ENCODE data around the gene CST6. TPM values are rescaled to one million over a fixed set of nuclear protein-coding genes. Genes with fewer than 3 reads are reported as not detected.

Gene CST6
- total RNA-seq, 2 experiments from 2014 or later = not detected

DNA sequence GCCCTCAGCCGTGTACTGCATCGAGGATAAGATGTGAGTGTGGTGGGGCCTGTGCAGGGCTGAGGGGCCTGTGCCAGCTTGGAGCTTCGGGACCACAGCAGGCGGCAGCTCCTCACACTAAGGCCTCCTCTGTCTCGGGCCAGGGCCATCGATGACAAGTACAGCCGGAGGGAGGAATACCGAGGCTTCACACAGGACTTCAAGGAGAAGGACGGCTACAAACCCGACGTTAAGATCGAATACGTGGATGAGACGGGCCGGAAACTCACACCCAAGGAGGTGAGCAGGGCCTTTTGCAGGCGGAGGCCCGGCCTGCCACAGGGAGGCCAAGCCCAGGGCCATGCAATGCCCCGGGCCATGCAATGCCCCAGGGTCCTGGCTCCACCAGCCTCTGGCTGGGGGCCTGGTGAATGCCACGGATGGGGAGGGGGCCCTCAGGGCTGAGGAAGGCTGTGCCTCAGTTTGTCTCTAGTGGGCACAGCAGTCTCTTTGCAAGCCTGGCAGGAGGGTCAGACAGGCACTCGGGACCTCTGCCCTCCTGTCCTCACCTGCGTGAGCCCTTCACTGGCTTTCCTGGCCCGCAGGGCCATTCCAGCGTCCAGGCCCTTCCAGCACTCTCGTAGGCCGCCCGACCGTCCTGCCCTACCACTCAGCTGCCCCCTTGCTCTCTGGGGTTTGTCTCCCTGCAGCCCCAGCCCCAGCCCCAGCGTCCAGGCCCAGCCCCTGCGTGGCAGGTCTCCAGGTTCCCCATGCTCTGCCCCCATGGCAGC lies 34.0 kb upstream of the CST6 start:
- Mint-ChIP-seq H3K4me3 (no peak overlapping the region), H3K36me3 (ENCODE audit: low read depth) (peaks cover 42% of the 10 kb centered on the region), H3K27ac (no peak overlapping the region), H3K27me3 (ENCODE audit: low read depth) (no peaks in the 10 kb centered on the region), H3K9me3 (ENCODE audit: insufficient read depth) (no peaks in the 10 kb centered on the region), H3K4me1 (ENCODE audit: low read depth) (no peaks in the 10 kb centered on the region)
- POLR2A ChIA-PET = interaction anchor here (1.6 kb wide), 1 partner anchor 13 kb away, joined by 3 read pairs; no protein-coding TSS in a partner anchor
- ATAC-seq (no peak), DNase-seq (no peak)
- CTCF ChIA-PET = interaction anchor here (2.0 kb wide), 1 partner anchor 93 kb away, joined by 10 read pairs; no protein-coding TSS in a partner anchor

DNA sequence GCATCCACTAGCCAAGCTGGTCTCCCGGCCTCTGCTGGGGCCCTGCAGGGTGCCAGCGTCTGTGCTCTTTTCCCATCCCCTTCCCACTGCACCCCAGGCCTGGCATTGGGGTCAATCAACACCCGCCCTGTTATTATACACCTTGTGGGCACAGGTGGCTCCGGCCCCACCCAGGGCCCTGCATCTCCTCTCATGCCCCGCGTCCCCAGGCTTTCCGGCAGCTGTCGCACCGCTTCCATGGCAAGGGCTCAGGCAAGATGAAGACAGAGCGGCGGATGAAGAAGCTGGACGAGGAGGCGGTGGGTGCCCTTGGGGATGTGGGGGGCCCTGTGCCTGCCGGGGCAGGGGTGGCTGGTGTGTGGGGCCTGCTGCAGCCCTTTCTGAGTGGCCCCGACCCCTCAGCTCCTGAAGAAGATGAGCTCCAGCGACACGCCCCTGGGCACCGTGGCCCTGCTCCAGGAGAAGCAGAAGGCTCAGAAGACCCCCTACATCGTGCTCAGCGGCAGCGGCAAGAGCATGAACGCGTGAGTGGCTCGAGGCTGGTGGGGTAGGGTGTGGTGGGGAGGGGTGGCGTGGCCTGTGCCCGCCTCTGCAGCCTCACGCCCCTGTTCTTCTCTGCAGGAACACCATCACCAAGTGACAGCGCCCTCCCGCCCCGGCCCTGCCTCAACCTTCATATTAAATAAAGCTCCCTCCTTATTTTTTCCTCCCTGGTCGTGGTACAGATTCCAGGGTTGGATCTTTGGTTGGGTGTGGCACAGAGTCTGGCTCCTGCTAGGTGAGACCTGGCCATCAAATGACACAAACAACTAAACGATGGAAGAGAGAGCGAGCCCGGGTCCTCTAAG lies 33.2 kb upstream of the CST6 start:
- CTCF ChIA-PET = interaction anchor here (1.0 to 2.0 kb wide), 3 partner anchors 91 to 162 kb away, joined by 3 to 10 read pairs (median 4); partner anchors contain the start of gene FIBP
- Mint-ChIP-seq H3K27me3 (ENCODE audit: low read depth) (no peaks in the 10 kb centered on the region), H3K36me3 (ENCODE audit: low read depth) (peaks cover 36% of the 10 kb centered on the region), H3K4me1 (ENCODE audit: low read depth) (no peaks in the 10 kb centered on the region), H3K27ac (no peak overlapping the region), H3K4me3 (no peak overlapping the region), H3K9me3 (ENCODE audit: insufficient read depth) (no peaks in the 10 kb centered on the region)
- POLR2A ChIA-PET = no interaction called here
- no peak for ATAC-seq
- DNase-seq = no peak

DNA sequence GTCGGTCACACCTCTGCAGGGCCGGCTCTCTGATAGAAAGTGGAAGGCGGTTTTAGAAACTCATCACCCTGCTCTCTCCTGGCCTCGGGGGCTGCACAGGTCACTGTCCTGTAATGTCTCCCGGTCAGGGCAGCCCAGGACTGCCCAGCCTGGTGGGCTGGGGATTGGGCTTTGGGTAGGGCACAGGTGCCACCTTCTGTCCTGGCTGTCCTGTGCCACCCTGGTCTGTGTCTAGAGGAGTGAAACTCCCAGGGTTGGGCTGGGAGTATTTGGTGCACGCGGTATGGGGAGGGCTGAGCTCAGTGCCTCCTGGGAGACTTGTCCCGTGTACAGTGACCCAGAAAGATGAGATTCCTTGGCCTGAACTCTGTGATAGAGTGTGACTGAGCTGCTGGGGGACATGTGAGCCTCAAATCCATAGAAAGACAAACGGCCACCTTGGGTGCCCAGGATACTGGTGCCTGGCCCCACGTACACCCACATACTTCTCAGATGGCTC lies 32.5 kb upstream of the CST6 start:
- ChIA-PET CTCF (interaction anchor here (1.0 to 2.0 kb wide), 3 partner anchors 91 to 162 kb away, joined by 3 to 10 read pairs (median 4); partner anchors contain the start of gene FIBP), POLR2A (no interaction called here)
- H3K27me3 Mint-ChIP-seq (ENCODE audit: low read depth) = no peaks in the 10 kb centered on the region
- H3K4me1 Mint-ChIP-seq (ENCODE audit: low read depth) = no peaks in the 10 kb centered on the region
- no peak overlapping the region for H3K4me3 Mint-ChIP-seq
- no peaks in the 10 kb centered on the region for H3K9me3 Mint-ChIP-seq (ENCODE audit: insufficient read depth)
- peaks cover 32% of the 10 kb centered on the region for H3K36me3 Mint-ChIP-seq (ENCODE audit: low read depth)
- ATAC-seq (no peak), DNase-seq (no peak)
- peak overlapping the region; percentile 34 for H3K27ac Mint-ChIP-seq

DNA sequence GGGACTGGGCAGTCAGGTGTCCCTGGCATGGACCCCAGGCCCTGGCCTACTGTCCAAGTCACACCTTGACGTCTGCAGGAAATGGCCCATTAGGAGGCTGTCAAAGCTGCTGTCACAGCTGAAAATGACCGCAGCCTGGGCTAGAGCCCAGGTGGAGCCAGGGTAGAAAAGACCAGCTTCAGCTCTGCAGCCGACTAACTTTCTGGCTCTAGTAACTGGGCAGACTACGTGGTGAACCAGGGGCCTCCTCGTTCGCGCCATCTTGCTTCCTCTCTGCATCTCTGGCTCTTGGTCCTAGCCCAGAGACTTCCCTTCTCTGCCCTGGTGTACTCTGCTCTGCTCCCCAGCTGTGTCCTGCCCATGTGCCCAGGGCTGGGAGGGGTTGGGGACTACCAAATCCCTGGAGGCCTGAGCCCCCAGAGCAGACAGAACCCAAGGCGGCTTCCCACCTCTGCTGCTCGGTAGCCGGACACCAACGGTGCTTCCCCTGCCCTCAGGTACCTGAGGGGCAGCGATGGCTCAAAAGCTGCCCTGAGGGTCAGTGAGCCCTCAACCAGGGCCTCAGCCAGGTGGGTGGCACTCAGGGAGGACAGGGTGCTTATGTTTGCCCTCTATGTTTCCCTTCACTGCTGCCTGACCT lies 30.6 kb upstream of the CST6 start:
- POLR2A ChIA-PET = no interaction called here
- H3K9me3 Mint-ChIP-seq (ENCODE audit: insufficient read depth) = no peaks in the 10 kb centered on the region
- no peak for ATAC-seq
- CTCF ChIA-PET = interaction anchor here (12.2 kb wide), 1 partner anchor 92 kb away, joined by 259 read pairs; the partner anchor contains the start of genes CCDC85B and FIBP
- H3K36me3 Mint-ChIP-seq (ENCODE audit: low read depth) = peaks cover 25% of the 10 kb centered on the region
- no peaks in the 10 kb centered on the region for H3K4me1 Mint-ChIP-seq (ENCODE audit: low read depth)
- DNase-seq = no peak
- no peaks in the 10 kb centered on the region for H3K27me3 Mint-ChIP-seq (ENCODE audit: low read depth)
- no peak overlapping the region for H3K27ac Mint-ChIP-seq
- no peak overlapping the region for H3K4me3 Mint-ChIP-seq

DNA sequence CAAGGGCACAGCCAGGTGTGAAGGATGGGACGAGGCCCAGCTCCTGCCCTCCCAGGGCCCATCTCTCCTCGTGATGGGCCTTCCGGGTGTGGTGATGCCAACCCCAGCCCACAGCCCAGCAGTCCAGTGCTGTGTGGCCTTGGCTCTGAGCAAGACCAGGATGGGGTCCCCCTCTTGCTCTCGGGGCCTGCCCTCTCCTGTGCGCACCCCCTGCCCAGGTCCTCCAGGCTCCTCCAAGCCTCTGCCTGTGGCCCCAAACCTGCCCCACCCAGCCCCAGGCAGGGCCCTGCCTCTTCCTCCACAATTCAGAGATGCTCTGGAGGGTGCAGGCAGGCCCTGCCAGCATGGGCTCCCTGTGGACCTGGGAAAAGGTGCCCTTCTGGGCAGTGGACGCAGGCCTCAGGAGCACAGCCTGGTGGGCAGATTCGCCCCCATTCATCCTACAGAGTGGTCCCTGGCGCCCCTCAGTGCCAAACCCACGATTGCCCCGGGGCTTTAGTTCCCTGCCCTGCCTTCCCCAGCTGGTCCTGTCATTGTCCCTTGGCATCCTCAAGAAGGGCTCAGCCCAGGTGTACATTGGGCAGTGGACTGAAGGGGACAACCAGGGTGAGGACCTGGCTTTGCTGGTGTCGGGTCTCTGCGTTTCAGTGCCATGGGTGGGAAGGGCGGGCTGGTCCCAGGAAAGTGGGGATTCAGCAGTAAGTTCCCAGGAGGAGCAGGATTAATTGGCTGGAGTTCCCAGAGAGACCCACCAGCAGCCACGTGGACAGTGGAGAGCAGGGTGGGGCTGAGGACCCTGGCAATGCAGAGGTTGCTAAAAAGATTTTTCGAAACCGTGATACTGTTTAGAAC lies 29.6 kb upstream of the CST6 start:
- Mint-ChIP-seq H3K27me3 (ENCODE audit: low read depth) (no peaks in the 10 kb centered on the region), H3K36me3 (ENCODE audit: low read depth) (peaks cover 18% of the 10 kb centered on the region), H3K4me3 (no peak overlapping the region), H3K27ac (no peak overlapping the region), H3K4me1 (ENCODE audit: low read depth) (no peaks in the 10 kb centered on the region), H3K9me3 (ENCODE audit: insufficient read depth) (no peaks in the 10 kb centered on the region)
- no peak for DNase-seq
- ChIA-PET POLR2A (interaction anchor here (0.6 kb wide), 1 partner anchor 101 kb away, joined by 3 read pairs; no protein-coding TSS in a partner anchor), CTCF (interaction anchor here (12.2 kb wide), 1 partner anchor 93 kb away, joined by 259 read pairs; the partner anchor contains the start of genes CCDC85B and FIBP)
- no peak for ATAC-seq

DNA sequence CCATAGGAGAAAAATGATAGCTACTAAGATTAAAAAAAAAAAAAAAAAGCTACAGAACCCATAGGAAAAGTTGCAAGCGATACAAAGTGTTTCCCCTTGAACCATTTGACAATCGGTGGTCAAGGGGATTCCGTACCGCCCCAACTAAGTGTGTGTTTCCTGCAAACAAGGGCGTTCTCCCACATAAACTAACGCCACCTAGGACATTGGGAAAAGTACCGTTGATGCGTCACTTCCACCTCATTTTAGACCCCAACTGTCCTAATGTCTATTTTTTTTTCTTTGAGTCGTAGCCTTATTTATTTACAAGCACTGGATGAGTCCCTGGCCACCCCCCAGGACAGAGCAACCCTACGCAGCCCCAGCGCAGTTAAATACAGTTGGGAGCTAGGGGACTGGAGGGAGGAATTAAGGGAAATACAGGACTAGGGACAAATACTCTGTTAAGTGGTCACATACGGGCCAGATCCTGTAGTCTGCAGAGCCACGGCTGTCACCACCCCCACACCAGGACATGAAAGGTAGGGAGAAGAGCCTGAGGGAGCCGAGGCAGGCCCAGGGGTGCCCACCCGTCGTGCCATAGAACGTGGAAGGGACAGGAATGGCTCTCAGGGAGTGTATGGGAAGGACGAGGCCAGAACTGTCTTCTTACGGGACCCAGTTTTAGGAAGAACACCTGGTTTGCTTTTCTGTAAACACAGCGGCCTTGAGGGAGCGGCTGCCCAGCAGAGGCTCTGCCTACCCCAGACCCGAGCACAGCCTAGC lies 28.8 kb upstream of the CST6 start:
- DNase-seq (no peak), ATAC-seq (no peak)
- Mint-ChIP-seq H3K4me1 (ENCODE audit: low read depth) (no peaks in the 10 kb centered on the region), H3K4me3 (no peak overlapping the region), H3K36me3 (ENCODE audit: low read depth) (peaks cover 14% of the 10 kb centered on the region), H3K27me3 (ENCODE audit: low read depth) (no peaks in the 10 kb centered on the region), H3K9me3 (ENCODE audit: insufficient read depth) (no peaks in the 10 kb centered on the region), H3K27ac (no peak overlapping the region)
- ChIA-PET POLR2A (interaction anchor here (0.6 kb wide), 1 partner anchor 102 kb away, joined by 3 read pairs; no protein-coding TSS in a partner anchor), CTCF (interaction anchor here (12.2 kb wide), 1 partner anchor 94 kb away, joined by 259 read pairs; the partner anchor contains the start of genes CCDC85B and FIBP)

DNA sequence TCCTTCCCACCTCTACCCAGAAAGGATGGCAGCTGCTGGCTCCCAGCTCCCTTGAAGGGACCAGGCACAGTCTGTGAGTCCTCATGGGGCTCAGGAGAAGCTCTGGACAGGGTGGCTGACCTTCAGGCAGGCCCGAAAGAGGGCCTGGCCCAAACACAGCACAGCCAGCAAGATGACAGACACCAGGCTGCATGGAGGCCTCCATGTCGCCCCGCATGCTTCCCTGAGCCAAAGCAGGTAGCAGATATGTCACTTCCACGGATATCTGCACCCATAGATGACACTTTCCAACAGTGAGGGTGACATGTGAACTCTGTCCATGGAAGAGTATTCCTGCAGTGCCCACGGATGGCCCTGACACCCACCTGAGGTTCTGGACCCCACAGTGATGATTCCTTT lies 28.2 kb upstream of the CST6 start:
- Mint-ChIP-seq H3K4me1 (ENCODE audit: low read depth) (no peaks in the 10 kb centered on the region), H3K4me3 (no peak overlapping the region), H3K27ac (no peak overlapping the region), H3K9me3 (ENCODE audit: insufficient read depth) (no peaks in the 10 kb centered on the region), H3K36me3 (ENCODE audit: low read depth) (peaks cover 12% of the 10 kb centered on the region), H3K27me3 (ENCODE audit: low read depth) (no peaks in the 10 kb centered on the region)
- no peak for ATAC-seq
- ChIA-PET CTCF (interaction anchor here (12.2 kb wide), 1 partner anchor 95 kb away, joined by 259 read pairs; the partner anchor contains the start of genes CCDC85B and FIBP), POLR2A (interaction anchor here (0.6 kb wide), 1 partner anchor 124 kb away, joined by 3 read pairs; the partner anchor contains the start of gene MUS81)
- DNase-seq = no peak

DNA sequence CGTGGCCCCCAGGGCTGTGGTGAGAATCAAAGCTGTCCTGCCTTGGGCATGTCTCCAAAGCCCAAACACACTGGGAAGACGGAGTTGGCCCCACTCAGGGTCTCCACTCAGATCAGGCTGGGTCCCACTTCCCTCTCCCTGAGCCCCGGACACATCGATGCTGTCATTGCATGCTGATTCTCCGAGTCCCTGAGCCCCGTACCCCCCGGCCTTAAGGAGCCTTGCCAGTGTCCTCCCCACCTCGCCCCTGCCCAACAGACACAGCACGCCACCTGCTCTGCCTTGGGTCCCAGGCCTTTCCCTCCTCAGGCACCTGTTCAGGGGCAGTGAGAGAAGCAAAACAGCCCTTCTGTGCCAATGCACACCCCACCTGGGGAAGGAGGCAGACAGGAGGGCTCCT lies 24.5 kb upstream of the CST6 start:
- peaks cover 9% of the 10 kb centered on the region for H3K4me1 Mint-ChIP-seq (ENCODE audit: low read depth)
- H3K9me3 Mint-ChIP-seq (ENCODE audit: insufficient read depth) = no peaks in the 10 kb centered on the region
- ATAC-seq = no peak
- H3K36me3 Mint-ChIP-seq (ENCODE audit: low read depth) = peaks cover 10% of the 10 kb centered on the region
- H3K27me3 Mint-ChIP-seq (ENCODE audit: low read depth) = no peaks in the 10 kb centered on the region
- POLR2A ChIA-PET = no interaction called here
- no peak for DNase-seq
- no peak overlapping the region for H3K4me3 Mint-ChIP-seq
- no peak overlapping the region for H3K27ac Mint-ChIP-seq
- CTCF ChIA-PET = interaction anchor here (1.6 to 12.2 kb wide), 2 partner anchors 98 to 207 kb away, joined by 6 to 259 read pairs; partner anchors contain the start of genes CCDC85B and FIBP

DNA sequence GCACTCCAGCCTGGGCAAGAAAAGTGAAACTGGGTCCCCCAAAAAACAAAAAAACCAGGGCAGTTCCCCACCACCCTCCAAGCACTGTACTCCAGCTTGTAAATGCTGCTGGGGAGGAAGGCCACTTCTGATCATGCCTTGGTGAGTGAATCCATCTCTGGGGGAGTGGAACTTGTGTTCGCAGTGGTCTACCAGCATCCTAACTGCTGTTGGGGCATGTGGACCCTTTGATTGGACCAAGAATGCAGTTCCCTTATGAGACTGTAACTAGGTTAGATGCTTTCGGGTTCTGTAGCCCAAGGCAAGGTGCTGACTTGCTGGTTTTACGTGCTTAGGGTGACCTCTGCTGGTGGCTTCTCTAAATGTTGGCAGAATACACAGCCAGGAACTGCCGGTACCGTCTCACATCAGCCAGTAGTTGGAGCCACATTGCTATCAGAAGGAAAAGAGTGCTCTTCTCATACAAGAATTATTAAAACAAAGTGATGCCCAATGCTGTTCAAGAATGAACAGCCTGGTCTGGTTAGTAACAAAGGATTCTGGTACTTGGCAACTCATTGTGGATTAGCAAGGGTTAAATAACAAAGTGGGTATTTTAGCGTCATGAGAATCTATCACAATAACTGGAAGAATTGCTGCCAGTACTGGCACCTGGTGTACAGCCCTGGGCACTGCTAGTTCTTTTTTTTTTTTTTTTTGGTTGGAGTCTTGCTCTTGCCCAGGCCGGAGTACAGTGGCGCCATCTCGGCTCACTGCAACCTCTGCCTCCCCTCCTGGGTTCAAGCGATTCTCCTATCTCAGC lies 22.8 kb upstream of the CST6 start:
- Mint-ChIP-seq H3K4me3 (no peak overlapping the region), H3K4me1 (ENCODE audit: low read depth) (peaks cover 9% of the 10 kb centered on the region), H3K27ac (peak overlapping the region; percentile 75), H3K36me3 (ENCODE audit: low read depth) (peaks cover 10% of the 10 kb centered on the region), H3K27me3 (ENCODE audit: low read depth) (no peaks in the 10 kb centered on the region), H3K9me3 (ENCODE audit: insufficient read depth) (no peaks in the 10 kb centered on the region)
- ChIA-PET CTCF (interaction anchor here (0.5 to 12.2 kb wide), 20 partner anchors 10 to 284 kb away, joined by 3 to 259 read pairs (median 4); partner anchors contain the start of genes CCDC85B, CFL1, FIBP and KAT5), POLR2A (interaction anchor here (0.9 to 1.3 kb wide), 4 partner anchors 10 to 105 kb away, joined by 3 to 8 read pairs (median 4); partner anchors contain the start of gene FIBP)
- DNase-seq (peak; percentile 97), ATAC-seq (peak; percentile 100)
